Peyer's patch (tissue), 4 donors: ENCODE data around the gene C1R.

Source experiments
- POLR2A ChIP-seq, 2 donors: fragments of 450-650 bp; IDR thresholded peaks; one replicate each; pipeline ENCODE4 v1.5.1; 2017; ENCODE audit warnings: antibody characterized with exemption in 2 of 2, mild to moderate bottlenecking in 2 of 2, moderate library complexity in 2 of 2
- TF ChIP-seq, protein P1 (sequence below), 6 experiments: fragments of 450-650 bp in 4 of 6; fragments of 200-600 bp in 2 of 6; sonication (generic) in 1 of 6; IDR thresholded peaks; one replicate each; pipeline ENCODE4 v1.5.1; 2017 to 2019; ENCODE audit warnings: antibody characterized with exemption in 6 of 6, mild to moderate bottlenecking in 3 of 6, moderate library complexity in 1 of 6

DNA sequence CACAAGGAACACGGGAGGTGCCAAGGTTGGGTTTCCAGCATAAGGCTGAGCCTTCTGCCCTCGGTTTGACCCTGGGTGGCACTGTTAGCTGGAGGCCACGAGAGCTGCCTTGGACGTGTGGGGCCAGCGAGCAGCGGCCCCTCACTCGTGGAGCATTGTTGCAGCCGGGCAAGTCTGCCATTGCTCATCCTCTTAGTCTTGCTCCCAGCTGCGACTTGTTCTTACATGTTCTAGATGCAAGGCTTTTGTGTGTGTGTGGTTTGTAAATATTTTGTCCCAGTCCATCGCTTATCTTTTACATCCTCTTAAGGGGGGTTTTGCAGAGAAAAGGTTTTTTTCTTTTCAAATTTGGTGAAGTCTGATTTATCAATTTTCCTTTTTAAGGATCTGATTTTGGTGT is 52.8 kb downstream of the C1R start:
- TF ChIP-seq, protein P1, sequence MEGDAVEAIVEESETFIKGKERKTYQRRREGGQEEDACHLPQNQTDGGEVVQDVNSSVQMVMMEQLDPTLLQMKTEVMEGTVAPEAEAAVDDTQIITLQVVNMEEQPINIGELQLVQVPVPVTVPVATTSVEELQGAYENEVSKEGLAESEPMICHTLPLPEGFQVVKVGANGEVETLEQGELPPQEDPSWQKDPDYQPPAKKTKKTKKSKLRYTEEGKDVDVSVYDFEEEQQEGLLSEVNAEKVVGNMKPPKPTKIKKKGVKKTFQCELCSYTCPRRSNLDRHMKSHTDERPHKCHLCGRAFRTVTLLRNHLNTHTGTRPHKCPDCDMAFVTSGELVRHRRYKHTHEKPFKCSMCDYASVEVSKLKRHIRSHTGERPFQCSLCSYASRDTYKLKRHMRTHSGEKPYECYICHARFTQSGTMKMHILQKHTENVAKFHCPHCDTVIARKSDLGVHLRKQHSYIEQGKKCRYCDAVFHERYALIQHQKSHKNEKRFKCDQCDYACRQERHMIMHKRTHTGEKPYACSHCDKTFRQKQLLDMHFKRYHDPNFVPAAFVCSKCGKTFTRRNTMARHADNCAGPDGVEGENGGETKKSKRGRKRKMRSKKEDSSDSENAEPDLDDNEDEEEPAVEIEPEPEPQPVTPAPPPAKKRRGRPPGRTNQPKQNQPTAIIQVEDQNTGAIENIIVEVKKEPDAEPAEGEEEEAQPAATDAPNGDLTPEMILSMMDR (IDR thresholded peaks at IDR 0.05): no peak
- no peak for TF ChIP-seq POLR2A (IDR thresholded peaks at IDR 0.05)
